A673 (cell line): ENCODE data around the gene OR6B1. TPM values are rescaled to one million over a fixed set of nuclear protein-coding genes. Genes with fewer than 3 reads are reported as not detected.

Experiments used
- BruUV-seq: library from RNA; stranded (reverse); fragments of 400-500 nt; replicated peaks from 2 replicates; lab custom pipeline; 2021; lab: Mats Ljungman, UMichigan
- CTCF ChIA-PET: fragments of 300-600 bp; sonication (Branson Sonifier 250); formaldehyde crosslinking; loops from one replicate; lab custom pipeline; 2022; ENCODE audit warnings: antibody characterized with exemption; lab: Charles Lee
- POLR2A ChIA-PET: fragments of 300-600 bp; sonication (Branson Sonifier 250); formaldehyde crosslinking; loops from one replicate; lab custom pipeline; 2022; ENCODE audit warnings: antibody characterized with exemption; ENCODE audit not compliant: low non-redundant PET; lab: Charles Lee
- DNase-seq: peaks from one replicate; pipeline ENCODE4 v3.0.0-alpha.2; 2015; ENCODE audit warnings: low spot score
- H3K27ac ChIP-seq: fragments of 200-600 bp; sonication (generic); 2 replicates; pipeline ENCODE4 v1.5.1; 2016; ENCODE audit warnings: mixed run types, low read depth, mild to moderate bottlenecking, mixed read lengths, antibody characterized with exemption, low read length; ENCODE audit not compliant: poor library complexity, severe bottlenecking
- H3K27me3 ChIP-seq: fragments of 200-600 bp; sonication (generic); replicated peaks from 2 replicates; pipeline ENCODE4 v1.6.1; 2017; ENCODE audit warnings: mixed run types, low read depth, mild to moderate bottlenecking, mixed read lengths, antibody characterized with exemption, low read length; ENCODE audit not compliant: insufficient read depth, poor library complexity
- H3K36me3 ChIP-seq: fragments of 200-600 bp; sonication (generic); 2 replicates; pipeline ENCODE4 v1.6.1; 2016; ENCODE audit warnings: mixed run types, mild to moderate bottlenecking, mixed read lengths, antibody characterized with exemption, low read length; ENCODE audit not compliant: insufficient read depth, poor library complexity, severe bottlenecking
- H3K4me1 ChIP-seq: fragments of 200-600 bp; sonication (generic); 2 replicates; pipeline ENCODE4 v1.6.1; 2017; ENCODE audit warnings: mixed run types, mild to moderate bottlenecking, mixed read lengths, antibody characterized with exemption, low read length; ENCODE audit not compliant: insufficient read depth, poor library complexity, severe bottlenecking
- H3K4me3 ChIP-seq: fragments of 200-600 bp; sonication (generic); 2 replicates; pipeline ENCODE4 v1.5.1; 2016; ENCODE audit warnings: low read depth, mixed run types, mild to moderate bottlenecking, mixed read lengths, low read length; ENCODE audit not compliant: poor library complexity, severe bottlenecking
- H3K9me3 ChIP-seq: fragments of 200-600 bp; sonication (generic); 2 replicates; pipeline ENCODE4 v1.6.1; 2016; ENCODE audit warnings: mixed run types, low read depth, mild to moderate bottlenecking, mixed read lengths, antibody characterized with exemption, low read length; ENCODE audit not compliant: poor library complexity, severe bottlenecking
- EZH2 ChIP-seq: fragments of 200-600 bp; sonication (generic); IDR thresholded peaks from 2 replicates; pipeline ENCODE4 v1.6.1; 2017; ENCODE audit warnings: borderline replicate concordance, low read depth, mild to moderate bottlenecking, mixed read lengths, antibody characterized with exemption, low read length; ENCODE audit not compliant: poor library complexity, severe bottlenecking
- intact Hi-C: fragments of 100-400 bp; cut with micrococcal nuclease; formaldehyde crosslinking; loops from one replicate; pipeline ENCODE4 v1.10.0; 2022; ENCODE audit not compliant: unreplicated experiment
- total RNA-seq: library from RNA; stranded (reverse); gene quantifications from 2 replicates; pipeline ENCODE4 v1.2.3, GENCODE V29; 2021
- TF ChIP-seq, protein P1 (sequence below): fragments of 300-800, 200-600 bp; sonication (generic); conservative IDR thresholded peaks from 2 replicates; pipeline ENCODE4 v1.5.1; 2017; ENCODE audit warnings: low read depth, mild to moderate bottlenecking, antibody characterized with exemption, low read length, moderate library complexity, mixed read lengths

OR6B1 gene
- total RNA-seq, 1 experiment from 2014 or later, result not detected

DNA sequence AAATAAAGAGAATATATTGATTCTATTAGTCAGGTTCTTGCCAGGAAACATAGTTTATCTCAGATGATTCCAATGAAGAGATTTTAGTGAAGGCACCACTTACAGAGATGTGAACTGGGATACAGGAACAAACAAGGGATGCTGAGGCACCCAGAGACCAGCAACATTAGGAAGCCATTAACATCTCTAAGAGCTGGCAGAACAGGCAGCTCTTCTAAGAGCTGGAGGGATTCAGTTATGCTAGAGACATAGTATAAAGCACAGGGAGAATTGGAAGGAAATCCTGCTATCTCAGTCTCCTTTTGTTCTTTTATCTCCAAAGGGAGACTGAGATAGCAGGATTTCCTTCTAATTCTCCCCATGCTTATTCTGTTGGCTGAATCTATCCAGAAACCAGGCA, 22.0 kb downstream of the OR6B1 start:
- no peaks in the 10 kb centered on the region for H3K4me1 ChIP-seq
- POLR2A ChIA-PET, result no interaction called here
- no peak overlapping the region for H3K4me3 ChIP-seq
- no peak for TF ChIP-seq EZH2
- TF ChIP-seq, protein P1, sequence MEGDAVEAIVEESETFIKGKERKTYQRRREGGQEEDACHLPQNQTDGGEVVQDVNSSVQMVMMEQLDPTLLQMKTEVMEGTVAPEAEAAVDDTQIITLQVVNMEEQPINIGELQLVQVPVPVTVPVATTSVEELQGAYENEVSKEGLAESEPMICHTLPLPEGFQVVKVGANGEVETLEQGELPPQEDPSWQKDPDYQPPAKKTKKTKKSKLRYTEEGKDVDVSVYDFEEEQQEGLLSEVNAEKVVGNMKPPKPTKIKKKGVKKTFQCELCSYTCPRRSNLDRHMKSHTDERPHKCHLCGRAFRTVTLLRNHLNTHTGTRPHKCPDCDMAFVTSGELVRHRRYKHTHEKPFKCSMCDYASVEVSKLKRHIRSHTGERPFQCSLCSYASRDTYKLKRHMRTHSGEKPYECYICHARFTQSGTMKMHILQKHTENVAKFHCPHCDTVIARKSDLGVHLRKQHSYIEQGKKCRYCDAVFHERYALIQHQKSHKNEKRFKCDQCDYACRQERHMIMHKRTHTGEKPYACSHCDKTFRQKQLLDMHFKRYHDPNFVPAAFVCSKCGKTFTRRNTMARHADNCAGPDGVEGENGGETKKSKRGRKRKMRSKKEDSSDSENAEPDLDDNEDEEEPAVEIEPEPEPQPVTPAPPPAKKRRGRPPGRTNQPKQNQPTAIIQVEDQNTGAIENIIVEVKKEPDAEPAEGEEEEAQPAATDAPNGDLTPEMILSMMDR, result no peak
- DNase-seq, result no peak
- H3K27me3 ChIP-seq, result no peaks in the 10 kb centered on the region
- no peak overlapping the region for H3K27ac ChIP-seq
- CTCF ChIA-PET, result no interaction called here
- no peaks in the 10 kb centered on the region for H3K36me3 ChIP-seq
- BruUV-seq, result no TSS peak
- no peaks in the 10 kb centered on the region for H3K9me3 ChIP-seq
- intact Hi-C loops, result no loop called here

DNA sequence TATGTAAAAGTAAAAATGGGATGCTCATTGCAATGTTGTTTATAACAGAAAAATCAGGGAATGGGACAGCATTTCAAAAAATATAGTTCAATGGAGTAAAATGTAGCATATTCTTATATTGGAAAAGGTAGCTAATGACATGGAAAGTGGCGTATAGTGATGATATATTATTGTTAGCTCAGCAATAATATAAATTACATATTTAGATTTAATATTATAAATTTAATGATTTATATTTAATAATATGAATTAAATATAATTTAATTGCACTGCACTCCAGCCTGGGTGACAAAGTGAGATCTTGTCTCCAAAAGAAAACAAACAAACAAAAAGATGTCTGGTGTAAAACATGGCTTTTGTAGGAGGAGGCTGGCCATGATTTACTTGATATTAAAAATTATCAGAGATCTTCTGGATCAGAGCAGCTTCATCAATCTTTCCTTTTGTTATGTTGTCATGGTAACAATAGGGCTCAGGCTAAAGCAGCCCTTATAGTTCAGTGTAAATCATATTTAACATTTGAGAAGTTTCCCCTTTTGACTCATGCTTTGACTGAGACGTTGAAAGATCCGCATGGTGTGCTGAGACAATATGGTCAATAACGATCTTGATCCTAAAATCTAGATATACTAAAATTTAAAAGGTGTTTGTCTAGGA, 23.2 kb downstream of the OR6B1 start:
- POLR2A ChIA-PET, result no interaction called here
- no TSS peak for BruUV-seq
- CTCF ChIA-PET, result no interaction called here

DNA sequence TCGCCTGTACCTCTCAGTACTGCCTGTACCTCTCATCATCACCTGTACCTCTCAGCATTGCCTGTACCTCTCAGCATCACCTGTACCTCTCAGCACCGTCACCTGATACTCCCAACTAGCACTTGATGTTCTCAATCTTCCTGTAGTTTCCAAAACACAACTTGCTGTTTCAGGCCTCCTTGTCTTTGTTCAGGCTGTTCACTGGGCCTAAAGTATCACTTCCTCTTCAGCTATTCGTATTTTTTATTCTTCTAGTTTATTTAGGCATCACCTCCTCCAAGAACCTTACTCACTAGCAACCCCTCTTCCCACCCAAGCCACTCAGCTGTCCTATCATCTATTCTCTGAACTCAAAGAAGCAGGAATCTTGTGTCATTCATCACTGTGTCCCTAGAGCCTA, 24.1 kb downstream of the OR6B1 start:
- H3K27me3 ChIP-seq, result no peaks in the 10 kb centered on the region
- no peak overlapping the region for H3K27ac ChIP-seq
- ChIA-PET POLR2A (interaction anchor here (0.6 kb wide), 1 partner anchor 122 kb away, joined by 4 read pairs; the partner anchor contains the start of gene TCAF1), CTCF (no interaction called here)
- TF ChIP-seq, protein P1, result no peak
- TF ChIP-seq EZH2, result no peak
- H3K36me3 ChIP-seq, result no peaks in the 10 kb centered on the region
- no peak overlapping the region for H3K4me3 ChIP-seq
- intact Hi-C loops, result no loop called here
- DNase-seq, result no peak
- H3K4me1 ChIP-seq, result no peaks in the 10 kb centered on the region
- no peaks in the 10 kb centered on the region for H3K9me3 ChIP-seq
- no TSS peak for BruUV-seq

More for the DNA sequence above, 23.2 kb downstream of the OR6B1 start:
- no peak for TF ChIP-seq EZH2
- TF ChIP-seq, protein P1, result no peak
- DNase-seq, result no peak
- intact Hi-C loops, result no loop called here
- Histone ChIP-seq H3K4me3 (no peak overlapping the region), H3K27me3 (no peaks in the 10 kb centered on the region), H3K4me1 (no peaks in the 10 kb centered on the region), H3K36me3 (no peaks in the 10 kb centered on the region), H3K9me3 (no peaks in the 10 kb centered on the region), H3K27ac (no peak overlapping the region)
